ENCODE results near the gene HSPA13. TPM values are rescaled to one million over a fixed set of nuclear protein-coding genes. Genes with fewer than 3 reads are reported as not detected.

Gene HSPA13
- total RNA-seq, 4 donors from 2014 or later: 14.4 to 18.7 (median 15.4) TPM

DNA sequence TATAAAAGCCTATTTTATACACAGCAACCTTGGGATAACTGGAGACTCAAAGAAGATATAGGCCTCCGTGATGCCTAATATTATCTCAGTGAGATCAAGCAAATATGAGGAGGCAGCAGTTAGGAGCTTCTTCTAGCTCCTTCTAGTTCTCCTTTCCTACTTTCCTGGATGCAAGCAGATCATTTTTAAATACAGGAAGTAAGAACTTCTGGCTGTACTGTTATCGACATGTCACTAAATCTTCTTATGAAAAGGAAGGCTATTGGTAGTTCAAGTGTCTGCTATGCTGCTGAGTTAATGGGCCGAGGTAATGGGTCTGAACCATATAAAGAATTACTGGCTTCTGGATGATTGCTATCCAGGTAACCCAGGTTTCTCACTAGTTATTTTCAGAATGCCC, 15.9 kb downstream of the HSPA13 start:
- intact Hi-C loops (cut with DNase I): no loop called here
- no peak overlapping the region for H3K4me3 ChIP-seq
- no peaks in the 10 kb centered on the region for H3K27me3 ChIP-seq
- H3K4me1 ChIP-seq: no peaks in the 10 kb centered on the region
- TF ChIP-seq POLR2A (IDR thresholded peaks at IDR 0.05; ENCODE audit: low read depth) (no peak), POLR2AphosphoS5 (IDR thresholded peaks at IDR 0.05) (no peak), EP300 (IDR thresholded peaks at IDR 0.05) (no peak)
- TF ChIP-seq, protein P1, sequence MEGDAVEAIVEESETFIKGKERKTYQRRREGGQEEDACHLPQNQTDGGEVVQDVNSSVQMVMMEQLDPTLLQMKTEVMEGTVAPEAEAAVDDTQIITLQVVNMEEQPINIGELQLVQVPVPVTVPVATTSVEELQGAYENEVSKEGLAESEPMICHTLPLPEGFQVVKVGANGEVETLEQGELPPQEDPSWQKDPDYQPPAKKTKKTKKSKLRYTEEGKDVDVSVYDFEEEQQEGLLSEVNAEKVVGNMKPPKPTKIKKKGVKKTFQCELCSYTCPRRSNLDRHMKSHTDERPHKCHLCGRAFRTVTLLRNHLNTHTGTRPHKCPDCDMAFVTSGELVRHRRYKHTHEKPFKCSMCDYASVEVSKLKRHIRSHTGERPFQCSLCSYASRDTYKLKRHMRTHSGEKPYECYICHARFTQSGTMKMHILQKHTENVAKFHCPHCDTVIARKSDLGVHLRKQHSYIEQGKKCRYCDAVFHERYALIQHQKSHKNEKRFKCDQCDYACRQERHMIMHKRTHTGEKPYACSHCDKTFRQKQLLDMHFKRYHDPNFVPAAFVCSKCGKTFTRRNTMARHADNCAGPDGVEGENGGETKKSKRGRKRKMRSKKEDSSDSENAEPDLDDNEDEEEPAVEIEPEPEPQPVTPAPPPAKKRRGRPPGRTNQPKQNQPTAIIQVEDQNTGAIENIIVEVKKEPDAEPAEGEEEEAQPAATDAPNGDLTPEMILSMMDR (IDR thresholded peaks at IDR 0.05): no peak
- H3K27ac ChIP-seq (replicated peaks in 1 of 4): no peak overlapping the region
- no peak for DNase-seq (ENCODE audit: extremely low spot score)
- 77% methylated on average over 3 of the region's 3 CpGs for WGBS
- H3K9me3 ChIP-seq: no peaks in the 10 kb centered on the region
- H3K36me3 ChIP-seq: peaks cover 0 to 2% (median 0%) of the 10 kb centered on the region in 4 donors

DNA sequence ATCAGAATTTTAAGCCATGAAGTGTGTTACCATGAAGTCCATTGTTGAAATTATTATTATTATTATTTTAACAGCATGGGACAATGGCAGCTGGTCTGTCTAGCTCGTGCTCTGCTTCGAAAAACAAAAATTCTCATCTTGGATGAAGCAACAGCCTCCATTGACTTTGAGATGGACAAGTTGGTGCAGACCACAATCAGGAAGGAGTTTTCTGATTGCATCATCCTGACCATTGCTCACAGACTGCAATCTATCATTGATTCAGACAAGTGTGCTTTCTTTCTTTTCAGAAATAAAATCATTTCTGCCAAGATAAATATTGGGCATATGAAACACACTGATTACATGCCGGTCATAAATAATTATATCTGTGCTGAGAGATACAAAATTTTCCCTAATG, 21.0 kb downstream of the HSPA13 start:
- Histone ChIP-seq H3K9me3 (no peaks in the 10 kb centered on the region), H3K4me3 (no peak overlapping the region), H3K4me1 (no peaks in the 10 kb centered on the region), H3K36me3 (no peaks in the 10 kb centered on the region), H3K27me3 (no peaks in the 10 kb centered on the region), H3K27ac (replicated peaks in 1 of 4) (no peak overlapping the region)
- WGBS: 72% methylated on average over 3 of the region's 3 CpGs
- DNase-seq (ENCODE audit: extremely low spot score): no peak
- TF ChIP-seq POLR2A (IDR thresholded peaks at IDR 0.05; ENCODE audit: low read depth) (no peak), POLR2AphosphoS5 (IDR thresholded peaks at IDR 0.05) (no peak), EP300 (IDR thresholded peaks at IDR 0.05) (no peak)
- TF ChIP-seq, protein P1 (IDR thresholded peaks at IDR 0.05): no peak
- intact Hi-C loops (cut with DNase I): no loop called here

DNA sequence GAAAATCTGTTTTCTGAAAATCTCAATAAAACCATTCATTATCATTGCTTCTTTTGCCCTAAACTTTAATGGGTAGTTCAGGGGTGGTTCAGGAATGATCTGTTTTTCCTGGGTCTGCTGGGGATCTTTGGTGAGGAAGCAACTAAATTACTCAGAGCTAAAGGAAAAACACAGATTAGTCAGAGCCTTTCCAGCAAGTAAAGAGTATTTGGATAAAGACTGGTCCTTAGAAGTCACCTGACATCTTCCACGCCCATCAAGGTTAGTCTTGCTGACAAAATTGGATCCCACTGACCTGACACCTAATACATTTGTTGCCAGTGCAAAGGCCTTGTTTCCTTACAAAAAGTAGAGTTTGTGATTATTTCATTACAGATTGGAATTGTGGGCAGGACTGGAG, 24.2 kb downstream of the HSPA13 start:
- WGBS: 73% methylated on average over 1 of the region's 1 CpG
- Histone ChIP-seq H3K9me3 (no peaks in the 10 kb centered on the region), H3K4me3 (no peak overlapping the region), H3K4me1 (no peaks in the 10 kb centered on the region), H3K27me3 (no peaks in the 10 kb centered on the region), H3K27ac (replicated peaks in 1 of 4) (no peak overlapping the region), H3K36me3 (no peaks in the 10 kb centered on the region)
- DNase-seq (ENCODE audit: extremely low spot score): no peak
- intact Hi-C loops (cut with DNase I): no loop called here
- TF ChIP-seq POLR2AphosphoS5 (IDR thresholded peaks at IDR 0.05): no peak
- TF ChIP-seq POLR2A (IDR thresholded peaks at IDR 0.05; ENCODE audit: low read depth): no peak
- no peak for TF ChIP-seq EP300 (IDR thresholded peaks at IDR 0.05)
- TF ChIP-seq, protein P1 (IDR thresholded peaks at IDR 0.05): no peak

DNA sequence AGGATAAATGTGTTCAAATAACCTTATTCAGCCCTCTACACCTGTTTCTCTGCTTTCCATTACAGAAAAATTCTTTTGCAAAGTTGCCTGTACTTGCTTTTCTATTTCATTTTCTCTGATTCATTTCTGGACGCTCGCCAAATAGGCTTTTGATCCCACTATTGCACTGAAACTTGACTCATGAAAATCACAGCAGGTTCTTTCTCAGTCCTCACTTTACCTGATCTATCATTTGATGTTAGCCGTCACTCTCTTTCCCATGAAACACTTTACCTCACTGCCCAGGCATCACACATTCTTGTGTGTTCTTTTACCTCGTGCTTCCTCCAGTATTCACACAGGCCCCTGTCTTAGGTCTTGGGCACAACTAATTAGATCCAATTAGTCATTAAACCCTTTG, 26.2 kb downstream of the HSPA13 start:
- Histone ChIP-seq H3K9me3 (no peaks in the 10 kb centered on the region), H3K27me3 (no peaks in the 10 kb centered on the region), H3K4me3 (no peak overlapping the region), H3K27ac (replicated peaks in 1 of 4) (no peak overlapping the region), H3K4me1 (no peaks in the 10 kb centered on the region), H3K36me3 (no peaks in the 10 kb centered on the region)
- WGBS: 80% methylated on average over 4 of the region's 4 CpGs
- no peak for TF ChIP-seq EP300 (IDR thresholded peaks at IDR 0.05)
- intact Hi-C loops (cut with DNase I): no loop called here
- no peak for DNase-seq (ENCODE audit: extremely low spot score)

DNA sequence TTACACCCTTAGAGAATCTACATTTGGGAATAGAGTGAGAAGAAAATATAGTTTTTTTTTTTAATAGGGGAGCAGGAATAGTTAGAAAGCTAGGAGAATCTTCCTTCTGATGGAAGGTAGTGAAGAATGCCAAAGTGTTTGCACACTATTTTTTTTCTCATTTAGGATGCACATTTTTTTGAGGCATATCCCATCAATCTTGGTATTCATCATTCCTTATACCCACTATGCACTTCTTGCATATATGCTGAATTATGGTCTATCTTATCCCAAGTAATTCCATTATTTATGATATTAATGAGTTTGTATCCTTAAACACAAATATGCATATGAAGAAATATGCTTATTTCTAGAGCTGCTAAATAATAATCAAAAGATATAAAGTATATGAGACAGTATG, 28.4 kb downstream of the HSPA13 start:
- DNase-seq (ENCODE audit: extremely low spot score): no peak
- no peak overlapping the region for H3K4me3 ChIP-seq
- TF ChIP-seq EP300 (IDR thresholded peaks at IDR 0.05): no peak
- TF ChIP-seq, protein P1 (IDR thresholded peaks at IDR 0.05): no peak
- TF ChIP-seq POLR2A (IDR thresholded peaks at IDR 0.05; ENCODE audit: low read depth): no peak
- TF ChIP-seq POLR2AphosphoS5 (IDR thresholded peaks at IDR 0.05): no peak
- no peaks in the 10 kb centered on the region for H3K9me3 ChIP-seq
- H3K36me3 ChIP-seq: no peaks in the 10 kb centered on the region
- H3K27ac ChIP-seq (replicated peaks in 1 of 4): no peak overlapping the region
- H3K27me3 ChIP-seq: no peaks in the 10 kb centered on the region
- no peaks in the 10 kb centered on the region for H3K4me1 ChIP-seq
- intact Hi-C loops (cut with DNase I): no loop called here

Measured in esophagus muscularis mucosa (tissue), 4 donors.